Esophagus muscularis mucosa (tissue), 4 donors: ENCODE data around the gene SPC25. TPM values are rescaled to one million over a fixed set of nuclear protein-coding genes. Genes with fewer than 3 reads are reported as not detected.

Experiments
- DNase-seq: peaks from one replicate; pipeline ENCODE4 v3.0.0-alpha.2; 2017; ENCODE audit errors: extremely low spot score
- H3K27ac ChIP-seq, 4 donors: fragments of 200-600 bp; sonication (generic); replicated peaks in 1 of 4; 1 replicate in 3 of 4; 2 replicates in 1 of 4; pipeline ENCODE4 v1.5.1; 2016 to 2019; ENCODE audit warnings: mild to moderate bottlenecking in 1 of 4
- H3K27me3 ChIP-seq, 4 donors: fragments of 200-600 bp; sonication (generic); one replicate each; pipeline versions ENCODE4 v1.5.1 to v1.6.0; 2016 to 2019
- H3K36me3 ChIP-seq, 4 donors: fragments of 200-600 bp; sonication (generic); one replicate each; pipeline ENCODE4 v1.5.1; 2016 to 2019
- H3K4me1 ChIP-seq, 4 donors: fragments of 200-600 bp; sonication (generic); one replicate each; pipeline ENCODE4 v1.5.1; 2016 to 2019
- H3K4me3 ChIP-seq, 4 donors: fragments of 200-600 bp; sonication (generic); 1 replicate in 2 of 4; 2 replicates in 2 of 4; pipeline ENCODE4 v1.5.1; 2016 to 2019; ENCODE audit warnings: mild to moderate bottlenecking in 4 of 4, moderate library complexity in 1 of 4
- H3K9me3 ChIP-seq, 4 donors: fragments of 200-600 bp; sonication (generic); 1 replicate in 3 of 4; 2 replicates in 1 of 4; pipeline ENCODE4 v1.5.1; 2016 to 2019
- CTCF ChIP-seq, 3 experiments: fragments of 200-600 bp in 2 of 3; fragments of 450-650 bp in 1 of 3; sonication (generic) in 2 of 3; IDR thresholded peaks; one replicate each; pipeline ENCODE4 v1.5.1; 2017 to 2019; ENCODE audit warnings: antibody characterized with exemption in 3 of 3, mild to moderate bottlenecking in 2 of 3, moderate library complexity in 1 of 3
- EP300 ChIP-seq: sonication (generic); formaldehyde crosslinking; IDR thresholded peaks from one replicate; pipeline ENCODE4 v1.6.1; 2017; ENCODE audit warnings: antibody characterized with exemption
- POLR2A ChIP-seq: fragments of 450-650 bp; IDR thresholded peaks from one replicate; pipeline ENCODE4 v1.6.1; 2017; ENCODE audit warnings: antibody characterized with exemption, moderate library complexity, mild to moderate bottlenecking, low read depth
- POLR2AphosphoS5 ChIP-seq, 2 donors: sonication (generic); formaldehyde crosslinking; IDR thresholded peaks; one replicate each; pipeline ENCODE4 v1.6.1; 2017; ENCODE audit warnings: antibody characterized with exemption in 2 of 2
- WGBS: methylation state at CpG from one replicate; pipeline ENCODE4 v1.1.5; 2018; 5-methylcytosine and 5-hydroxymethylcytosine counted together
- intact Hi-C: fragments of 100-400 bp; cut with DNase I; formaldehyde crosslinking; loops from one replicate; pipeline ENCODE4 v1.15.1; 2023
- total RNA-seq, 4 donors: library from RNA; depleted of rRNA; stranded (reverse); fragments of >200 nt; gene quantifications; one replicate each; pipeline versions ENCODE4 v1.1.0 to v1.2.1, GENCODE V29; 2016

Gene SPC25
- total RNA-seq, 4 donors from 2014 or later, result 0.23 TPM; not detected in 3

DNA sequence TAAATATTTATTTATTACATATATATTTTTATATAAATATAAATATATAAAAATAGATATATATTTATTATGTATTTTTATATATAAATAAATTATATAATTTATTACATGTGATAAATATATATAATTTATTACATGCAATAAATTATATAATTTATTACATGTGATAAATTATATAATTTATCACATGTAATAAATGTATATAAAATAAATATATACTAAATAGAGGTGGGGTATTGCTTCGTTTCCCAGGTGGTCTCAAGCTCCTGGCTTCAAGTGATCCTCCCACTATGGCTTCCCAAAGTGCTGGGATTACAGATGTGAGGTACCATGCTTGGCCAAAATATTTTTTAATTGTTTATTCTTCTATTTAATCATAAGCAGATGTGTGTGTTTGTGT, 7.2 kb upstream of the SPC25 start:
- intact Hi-C loops, result no loop called here
- no peaks in the 10 kb centered on the region for H3K9me3 ChIP-seq
- no peak for DNase-seq
- H3K36me3 ChIP-seq, result no peaks in the 10 kb centered on the region
- TF ChIP-seq CTCF (IDR thresholded peaks at IDR 0.05) (no peak), EP300 (no peak), POLR2A (no peak), POLR2AphosphoS5 (IDR thresholded peaks at IDR 0.05) (no peak)
- no peak overlapping the region for H3K4me3 ChIP-seq
- WGBS, result 89% methylated on average over 1 of the region's 1 CpG
- H3K27ac ChIP-seq, result no peak overlapping the region
- no peaks in the 10 kb centered on the region for H3K4me1 ChIP-seq
- H3K27me3 ChIP-seq, result no peaks in the 10 kb centered on the region

DNA sequence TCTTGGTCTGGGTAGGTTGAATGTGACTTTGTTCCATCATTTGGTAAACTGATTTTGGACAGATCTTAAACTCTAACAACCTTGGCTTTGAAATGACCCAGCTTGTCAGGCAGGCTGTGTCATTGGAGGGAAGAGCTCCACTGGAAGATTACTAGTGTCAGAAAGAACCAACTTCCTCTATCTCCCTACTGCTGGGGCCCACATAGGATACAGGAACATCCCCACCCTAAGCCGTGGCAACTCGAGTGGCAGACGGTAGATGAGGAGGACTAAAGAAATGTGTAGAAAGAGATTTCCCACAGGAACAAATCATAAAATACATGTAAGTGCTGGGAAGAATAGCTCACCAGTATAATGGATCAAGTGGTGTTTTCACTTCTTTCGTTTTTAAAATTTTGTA, 6.6 kb upstream of the SPC25 start:
- H3K27ac ChIP-seq, result no peak overlapping the region
- TF ChIP-seq POLR2A (no peak), POLR2AphosphoS5 (IDR thresholded peaks at IDR 0.05) (no peak), CTCF (IDR thresholded peaks at IDR 0.05) (no peak), EP300 (no peak)
- no peak for DNase-seq
- H3K9me3 ChIP-seq, result no peaks in the 10 kb centered on the region
- WGBS, result 86% methylated on average over 4 of the region's 4 CpGs
- H3K27me3 ChIP-seq, result no peaks in the 10 kb centered on the region
- no peaks in the 10 kb centered on the region for H3K4me1 ChIP-seq
- no peaks in the 10 kb centered on the region for H3K36me3 ChIP-seq
- no peak overlapping the region for H3K4me3 ChIP-seq
- intact Hi-C loops, result no loop called here

DNA sequence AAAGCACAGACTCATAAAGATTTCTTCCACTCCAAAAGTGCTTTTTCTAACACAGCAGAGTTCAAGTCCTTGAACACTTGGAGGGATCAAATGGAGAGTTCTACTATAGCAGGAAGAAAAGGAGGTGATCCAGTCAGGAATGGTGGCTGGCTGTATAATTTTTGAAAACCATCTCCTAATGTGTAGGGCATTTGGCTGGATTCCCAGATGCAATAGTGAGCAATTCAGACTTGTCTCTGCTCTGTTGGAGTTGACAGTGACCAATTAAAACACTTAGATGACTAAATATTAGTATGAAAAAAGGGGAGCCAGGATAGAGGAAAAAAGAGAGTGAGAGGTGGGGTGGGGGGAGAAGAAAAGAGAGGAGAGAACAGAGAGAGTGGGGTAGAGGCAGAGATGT, 5.5 kb upstream of the SPC25 start:
- Histone ChIP-seq H3K27ac (no peak overlapping the region), H3K9me3 (no peaks in the 10 kb centered on the region), H3K4me3 (no peak overlapping the region), H3K27me3 (no peaks in the 10 kb centered on the region), H3K36me3 (no peaks in the 10 kb centered on the region), H3K4me1 (peaks cover 0 to 1% (median under 1%) of the 10 kb centered on the region in 4 donors)
- intact Hi-C loops, result no loop called here
- TF ChIP-seq POLR2A (no peak), CTCF (IDR thresholded peaks at IDR 0.05) (no peak), EP300 (no peak), POLR2AphosphoS5 (IDR thresholded peaks at IDR 0.05) (no peak)
- no peak for DNase-seq

- Histone ChIP-seq H3K27me3 (no peaks in the 10 kb centered on the region), H3K9me3 (no peaks in the 10 kb centered on the region), H3K36me3 (no peaks in the 10 kb centered on the region), H3K27ac (no peak overlapping the region), H3K4me1 (peaks cover 0 to 11% (median 10%) of the 10 kb centered on the region in 4 donors), H3K4me3 (no peak overlapping the region)
- no peak for DNase-seq
- TF ChIP-seq POLR2AphosphoS5 (IDR thresholded peaks at IDR 0.05) (no peak), EP300 (no peak), POLR2A (no peak), CTCF (IDR thresholded peaks at IDR 0.05) (no peak)
- intact Hi-C loops, result no loop called here
Measured at GRCh38 chr2:168894720-168895119, 4.5 kb upstream of the SPC25 start.

DNA sequence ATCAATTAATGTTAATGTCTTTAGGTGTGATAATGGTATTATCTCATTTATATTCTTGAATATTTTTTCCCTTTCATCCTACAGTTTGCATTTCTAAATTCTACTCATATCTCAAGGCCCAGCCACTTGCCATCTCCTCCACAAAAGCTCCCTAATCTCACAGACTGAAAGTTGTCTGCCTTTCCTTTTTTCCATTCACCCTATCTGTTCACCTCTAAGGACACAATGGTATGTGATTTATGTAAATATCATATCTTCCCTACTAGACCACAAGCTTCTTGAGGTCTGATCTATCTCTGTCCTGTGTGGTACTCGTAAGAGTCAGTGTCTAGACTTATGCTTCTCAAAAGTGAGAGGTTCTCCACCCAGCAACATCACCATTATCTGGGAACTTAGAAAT, 3.9 kb upstream of the SPC25 start:
- Histone ChIP-seq H3K36me3 (no peaks in the 10 kb centered on the region), H3K4me3 (no peak overlapping the region), H3K27me3 (no peaks in the 10 kb centered on the region), H3K27ac (no peak overlapping the region), H3K4me1 (peaks cover 0 to 12% (median 11%) of the 10 kb centered on the region in 4 donors), H3K9me3 (no peaks in the 10 kb centered on the region)
- no peak for DNase-seq
- no peak for TF ChIP-seq EP300
- no peak for TF ChIP-seq CTCF (IDR thresholded peaks at IDR 0.05)
- no peak for TF ChIP-seq POLR2A
- TF ChIP-seq POLR2AphosphoS5 (IDR thresholded peaks at IDR 0.05), result no peak
- 89% methylated on average over 1 of the region's 1 CpG for WGBS
- intact Hi-C loops, result no loop called here
